Measurements from ENCODE around the gene R3HCC1L.

DNA sequence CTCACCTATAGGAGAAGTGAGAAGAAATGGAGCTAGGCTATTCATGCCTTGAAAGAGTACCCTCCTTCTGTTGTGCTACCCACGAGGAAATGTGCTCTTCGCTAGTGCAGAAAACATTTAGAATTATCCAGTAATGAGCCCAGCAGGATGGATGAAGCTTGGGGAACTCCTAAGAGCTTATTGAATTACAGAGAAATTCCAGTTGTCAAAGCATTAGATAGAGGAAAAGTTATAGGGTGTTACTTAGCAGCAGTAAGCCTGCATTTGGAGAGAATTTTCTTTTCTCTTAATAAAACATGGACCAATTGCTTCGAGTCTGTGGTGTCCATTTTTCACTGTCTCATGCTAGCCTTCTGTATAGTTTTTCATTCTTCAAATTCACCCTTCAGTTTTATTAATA lies 5.0 kb downstream of the R3HCC1L start:
- TF ChIP-seq, protein P1, sequence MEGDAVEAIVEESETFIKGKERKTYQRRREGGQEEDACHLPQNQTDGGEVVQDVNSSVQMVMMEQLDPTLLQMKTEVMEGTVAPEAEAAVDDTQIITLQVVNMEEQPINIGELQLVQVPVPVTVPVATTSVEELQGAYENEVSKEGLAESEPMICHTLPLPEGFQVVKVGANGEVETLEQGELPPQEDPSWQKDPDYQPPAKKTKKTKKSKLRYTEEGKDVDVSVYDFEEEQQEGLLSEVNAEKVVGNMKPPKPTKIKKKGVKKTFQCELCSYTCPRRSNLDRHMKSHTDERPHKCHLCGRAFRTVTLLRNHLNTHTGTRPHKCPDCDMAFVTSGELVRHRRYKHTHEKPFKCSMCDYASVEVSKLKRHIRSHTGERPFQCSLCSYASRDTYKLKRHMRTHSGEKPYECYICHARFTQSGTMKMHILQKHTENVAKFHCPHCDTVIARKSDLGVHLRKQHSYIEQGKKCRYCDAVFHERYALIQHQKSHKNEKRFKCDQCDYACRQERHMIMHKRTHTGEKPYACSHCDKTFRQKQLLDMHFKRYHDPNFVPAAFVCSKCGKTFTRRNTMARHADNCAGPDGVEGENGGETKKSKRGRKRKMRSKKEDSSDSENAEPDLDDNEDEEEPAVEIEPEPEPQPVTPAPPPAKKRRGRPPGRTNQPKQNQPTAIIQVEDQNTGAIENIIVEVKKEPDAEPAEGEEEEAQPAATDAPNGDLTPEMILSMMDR (IDR thresholded peaks at IDR 0.05): no peak
- TF ChIP-seq POLR2A (IDR thresholded peaks at IDR 0.05): no peak
